HUDEP-2 (cell line): ENCODE results near the gene TIGD4.

Source experiments
- DNase-seq, 76 experiments: peaks; one replicate each; lab custom pipeline; 2025; ENCODE audit not compliant: unreplicated experiment in 76 of 76; lab: John Stamatoyannopoulos, UW

The TIGD4 gene

DNA sequence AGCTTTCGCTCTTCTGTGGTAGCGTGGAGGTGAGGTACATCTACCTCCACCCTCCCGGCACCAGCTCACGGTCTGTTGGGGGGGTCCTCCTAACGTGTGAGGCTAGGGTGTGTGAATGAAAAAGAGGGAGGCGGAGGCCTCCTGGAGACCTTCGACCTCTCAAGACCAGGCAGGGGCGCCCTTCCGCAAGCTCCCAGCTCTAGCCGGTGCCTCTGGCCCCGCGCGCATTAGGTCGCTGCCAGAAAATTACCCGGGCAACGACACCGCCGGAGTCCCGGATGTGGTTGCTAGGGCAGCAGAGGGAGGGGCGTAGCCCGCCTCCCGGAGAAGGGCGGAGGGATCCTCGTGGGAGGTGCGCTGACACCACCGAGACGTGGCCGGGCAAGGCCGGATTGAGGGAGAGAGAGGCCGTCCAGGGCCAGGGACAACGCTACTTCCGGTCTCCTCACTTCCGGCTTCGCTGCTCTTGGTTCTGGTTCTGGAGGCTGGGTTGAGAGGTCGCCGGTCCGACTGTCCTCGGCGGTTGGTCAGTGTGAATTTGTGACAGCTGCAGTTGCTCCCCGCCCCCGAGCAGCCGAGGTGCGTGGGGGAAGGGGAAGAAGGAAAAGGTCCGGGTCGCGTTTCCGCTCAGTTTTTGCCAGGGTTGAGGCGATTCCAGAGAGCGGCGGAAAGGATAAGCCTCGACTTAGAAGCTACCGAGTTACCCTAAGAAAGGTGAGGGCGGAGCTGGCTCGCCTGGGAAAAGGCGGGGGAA lies at the start of gene TIGD4, which contains the start of gene ARFIP1:
TIGD4 (minus strand) TSS at position 218 of the 754 bp plus-strand sequence. CDS start 8,726 bp downstream, outside the sequence.
ARFIP1 (plus strand) TSS at position 442 of the 754 bp plus-strand sequence. CDS start 49,680 bp downstream, outside the sequence.
- peak; percentile 32 to 99 (median 96) for DNase-seq

DNA sequence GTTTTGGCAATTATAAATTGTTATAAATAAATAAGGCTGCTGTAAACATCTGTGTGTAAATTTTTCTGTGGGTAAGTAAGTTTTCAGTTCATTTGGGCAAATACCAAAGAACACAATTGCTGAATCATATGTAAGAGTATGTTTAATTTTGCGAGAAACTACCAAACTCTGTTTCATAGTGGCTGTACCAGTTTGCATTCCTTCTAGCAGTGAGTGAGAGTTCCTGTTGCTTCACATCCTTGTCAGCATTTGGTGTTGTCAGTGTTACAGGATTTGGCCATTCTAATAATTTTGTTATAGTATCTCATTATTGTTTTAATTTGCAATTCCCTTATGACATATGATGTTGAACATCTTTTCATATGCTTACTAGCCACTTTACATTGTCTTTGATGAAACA lies 48.6 kb upstream of the TIGD4 start:
- DNase-seq: no peak

DNA sequence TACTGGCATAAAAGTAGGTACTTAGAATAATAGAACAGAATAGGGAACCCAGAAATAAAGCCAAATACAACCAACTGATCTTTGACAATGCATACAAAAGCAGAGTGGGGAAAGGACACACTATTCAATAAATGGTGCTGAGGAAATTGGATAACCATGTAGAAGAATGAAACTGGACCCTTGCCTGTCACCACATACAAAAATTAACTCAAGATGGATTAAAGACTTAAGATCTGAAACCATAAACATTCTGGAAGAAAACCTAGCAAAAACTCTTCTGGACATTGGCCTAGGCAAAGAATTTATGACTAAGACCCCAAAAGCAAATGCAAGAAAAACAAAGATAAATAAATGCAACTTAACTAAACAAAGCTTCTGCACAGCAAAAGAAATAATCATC lies 45.8 kb upstream of the TIGD4 start:
- no peak for DNase-seq

DNA sequence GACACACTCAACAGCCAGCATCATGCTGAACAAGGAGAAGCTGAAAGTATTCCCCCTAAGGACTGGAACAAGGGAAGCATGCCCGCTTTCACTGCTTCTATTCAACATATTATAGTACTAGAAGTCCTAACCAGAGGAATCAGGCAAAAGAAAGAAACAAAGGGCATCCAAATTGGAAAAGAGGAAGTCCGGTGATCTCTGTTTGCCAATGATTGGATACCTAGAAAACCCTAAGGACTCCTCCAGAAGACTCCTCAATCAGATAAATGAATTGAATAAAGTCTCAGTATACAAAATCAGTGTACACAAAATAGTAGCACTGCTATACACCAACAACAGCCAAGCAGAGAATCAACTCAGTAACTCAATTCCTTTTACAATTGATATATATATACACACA lies 45.0 kb upstream of the TIGD4 start:
- DNase-seq: no peak

DNA sequence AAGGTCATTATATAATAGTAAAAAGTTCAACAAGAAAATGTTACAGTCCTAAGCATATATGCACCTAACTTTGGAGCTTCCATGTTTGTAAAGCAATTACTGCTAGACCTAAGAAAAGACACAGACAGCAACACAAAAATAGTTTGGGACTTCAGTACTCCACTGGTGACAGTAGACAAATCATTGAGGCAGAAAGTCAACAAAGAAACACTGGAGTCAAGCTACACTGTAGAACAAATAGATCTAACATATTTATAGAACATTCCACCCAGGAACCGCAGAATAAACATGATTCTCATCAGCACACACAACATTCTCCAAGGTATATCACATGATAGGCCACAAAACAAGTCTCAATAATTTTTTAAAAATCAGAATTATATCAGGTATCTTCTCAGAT lies 42.8 kb upstream of the TIGD4 start:
- DNase-seq: no peak

DNA sequence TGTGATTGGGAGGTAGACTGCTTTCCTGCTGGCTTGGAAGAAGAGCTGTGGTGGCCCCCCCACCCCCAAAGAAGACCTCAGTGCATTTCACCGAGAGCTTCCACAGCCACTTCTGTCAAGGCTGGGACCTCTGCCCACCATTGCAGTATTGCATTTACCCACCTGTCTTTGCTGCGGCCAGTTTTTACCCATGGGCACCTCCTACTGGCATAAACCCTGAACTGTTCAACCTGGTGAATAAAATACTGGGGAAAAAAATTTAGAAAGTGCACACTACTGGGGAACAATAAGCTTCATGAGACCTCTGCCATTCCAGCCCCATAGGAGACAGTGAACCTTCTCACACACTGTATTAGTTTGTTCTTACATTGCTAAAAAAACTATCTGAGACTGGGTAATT lies 40.5 kb upstream of the TIGD4 start:
- no peak for DNase-seq

DNA sequence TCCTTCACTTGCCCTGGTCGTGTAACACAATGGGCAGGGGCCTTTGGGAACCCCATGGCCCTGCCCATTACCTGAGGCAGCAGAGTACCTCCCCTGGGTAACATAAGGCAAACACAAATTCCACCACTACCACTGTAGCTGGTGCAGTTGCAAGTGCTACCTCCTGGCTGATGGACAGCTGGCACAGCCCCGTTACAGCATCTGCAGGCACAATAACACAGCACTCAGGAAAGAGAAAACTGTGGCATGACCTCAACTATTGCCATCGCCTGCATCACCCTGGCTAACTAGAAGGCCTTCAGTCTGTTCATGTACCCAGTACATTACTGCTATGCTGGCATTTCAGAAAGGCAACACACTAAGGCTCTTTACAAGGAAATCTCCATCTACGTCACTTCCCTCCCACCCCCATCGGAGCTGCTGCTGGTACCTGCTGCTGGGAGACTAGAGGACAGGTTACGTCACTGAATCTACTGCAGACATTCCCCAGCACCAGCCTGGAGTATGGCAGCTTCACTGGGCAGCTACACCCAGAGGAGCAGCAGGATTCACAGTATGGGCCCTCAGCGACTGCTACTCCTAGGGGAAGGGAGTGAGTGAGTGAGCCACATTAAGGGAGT lies 39.6 kb upstream of the TIGD4 start:
- DNase-seq: no peak

DNA sequence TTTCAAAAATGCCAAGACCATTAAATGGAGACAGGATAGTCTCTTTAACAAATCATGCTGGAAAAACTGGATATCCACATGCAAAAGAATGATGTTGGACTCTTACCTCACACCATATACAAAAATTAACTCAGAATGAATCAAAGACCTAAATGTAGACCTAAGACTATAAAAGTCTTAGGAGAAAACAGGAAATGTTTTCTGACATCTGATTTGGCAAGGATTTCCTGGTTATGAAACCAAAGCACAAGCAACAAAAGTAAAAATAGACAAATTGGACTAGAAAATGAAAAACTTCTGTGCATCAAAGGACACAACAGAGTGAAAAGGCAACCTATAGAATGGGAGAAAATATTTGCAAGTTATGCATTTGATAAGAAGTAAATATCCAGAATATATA lies 37.8 kb upstream of the TIGD4 start:
- no peak for DNase-seq

DNA sequence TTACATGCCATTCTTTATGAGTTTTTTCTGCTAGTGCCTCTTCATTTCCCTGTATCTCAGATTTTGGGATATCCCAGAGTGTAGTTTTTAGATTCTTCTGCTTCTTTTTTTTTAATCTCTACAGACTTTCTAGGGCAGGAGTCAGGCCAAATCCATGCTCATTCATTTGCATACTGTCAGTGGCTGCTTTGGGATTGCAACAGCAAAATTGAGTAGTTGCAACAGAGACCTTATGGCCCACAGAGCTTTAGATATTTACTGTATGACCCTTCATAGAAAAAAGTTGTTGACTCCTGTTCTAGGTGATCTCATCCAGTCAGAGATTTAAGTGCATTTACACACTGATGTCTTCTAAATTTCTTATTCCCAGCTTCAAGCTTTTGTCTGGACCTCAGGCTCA lies 35.5 kb upstream of the TIGD4 start:
- DNase-seq: no peak

DNA sequence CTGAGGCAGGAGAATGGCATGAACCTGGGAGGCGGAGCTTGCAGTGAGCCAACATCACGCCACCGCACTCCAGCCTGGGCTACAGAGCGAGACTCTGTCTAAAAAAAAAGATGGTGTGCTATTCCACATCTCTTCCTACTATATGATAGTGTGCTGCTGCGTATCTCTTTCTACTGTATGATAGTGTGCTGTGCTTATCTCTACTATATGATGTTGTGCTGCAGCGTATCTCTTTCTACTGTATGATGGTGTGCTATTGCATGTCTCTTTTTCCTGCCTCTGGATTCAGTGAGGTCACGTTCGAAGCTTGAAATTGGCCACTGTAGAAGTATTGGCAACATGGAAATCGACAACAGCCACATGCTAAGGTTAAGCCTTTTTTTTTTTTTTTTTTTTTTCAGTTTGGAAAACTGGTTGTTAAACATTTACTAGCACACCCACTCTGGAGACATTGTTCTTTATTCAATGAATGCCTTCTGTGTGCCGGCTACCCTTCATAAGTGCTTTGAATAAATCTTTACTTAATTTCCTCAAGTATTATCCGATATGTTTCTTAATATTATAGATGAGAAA lies 31.3 kb upstream of the TIGD4 start:
- no peak for DNase-seq

DNA sequence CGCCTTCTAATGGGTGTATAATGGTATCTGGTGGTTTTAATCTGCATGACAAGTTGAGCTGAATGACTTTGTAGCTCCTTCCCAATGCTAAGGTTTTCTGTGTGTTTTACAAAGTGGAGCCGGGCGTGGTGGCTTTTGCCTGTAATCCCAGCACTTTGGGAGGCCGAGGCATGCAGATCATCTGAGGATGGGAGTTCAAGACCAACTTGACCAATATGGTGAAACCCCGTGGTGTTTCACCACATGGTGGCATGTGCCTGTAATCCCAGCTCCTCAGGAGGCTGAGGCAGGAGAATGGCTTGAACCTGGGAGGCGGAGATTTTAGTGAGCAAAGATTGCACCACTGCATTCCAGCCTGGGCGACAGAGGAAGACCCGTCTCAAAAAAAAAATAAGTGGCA lies 29.1 kb upstream of the TIGD4 start:
- no peak for DNase-seq

DNA sequence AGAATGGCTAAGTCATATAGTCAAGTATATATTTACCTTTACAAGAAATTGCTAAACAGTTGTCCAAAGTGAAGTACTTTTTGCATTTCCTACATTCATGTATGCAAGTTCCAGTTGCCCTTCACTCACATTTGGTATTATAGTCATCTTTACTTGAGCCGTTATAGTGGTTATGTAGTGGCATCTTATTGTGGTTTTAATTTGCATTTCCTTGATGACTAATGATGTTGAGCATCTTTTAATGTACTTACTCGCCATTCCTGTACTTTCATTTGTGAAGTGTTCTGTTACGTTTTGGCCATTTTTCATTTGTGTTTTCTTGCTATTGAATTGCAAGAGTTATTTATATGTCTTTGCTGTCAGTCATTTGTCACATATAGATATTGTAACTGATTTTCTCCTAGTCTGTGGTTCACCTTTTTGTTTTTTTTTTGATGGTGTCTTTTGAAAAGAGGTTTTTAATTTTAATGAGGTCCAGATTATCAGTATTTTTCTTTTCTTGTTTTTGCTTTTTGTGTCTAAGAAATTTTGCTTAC lies 27.8 kb upstream of the TIGD4 start:
- DNase-seq: no peak

DNA sequence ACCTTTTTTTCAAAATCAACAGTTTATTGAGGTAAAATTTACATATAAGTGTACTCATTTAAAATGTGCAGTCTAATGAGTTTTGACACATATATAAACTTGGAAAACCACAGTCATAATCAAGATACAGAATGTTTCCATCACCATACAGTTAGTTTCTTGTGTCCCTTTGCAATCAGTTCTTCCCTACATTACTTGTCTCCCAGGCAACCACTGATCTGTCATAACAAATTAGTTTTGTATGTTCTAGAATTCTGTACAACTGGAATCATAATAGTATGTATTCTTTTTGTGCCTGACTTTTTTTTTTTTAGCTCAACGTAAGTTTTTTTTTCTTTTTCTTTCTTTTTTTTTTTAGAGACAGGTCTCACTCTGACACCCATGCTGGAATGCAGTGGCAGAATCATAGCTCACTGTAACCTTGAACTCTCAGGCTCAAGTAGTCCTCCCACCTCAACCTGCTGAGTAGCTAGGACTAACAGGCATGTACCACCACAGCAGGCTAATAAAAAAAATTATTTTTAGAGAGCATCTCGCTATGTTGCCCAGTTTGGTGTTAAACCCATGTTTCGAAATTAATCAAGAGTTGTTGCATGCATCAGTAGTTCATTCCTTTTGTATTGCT lies 27.1 kb upstream of the TIGD4 start:
- DNase-seq: no peak

DNA sequence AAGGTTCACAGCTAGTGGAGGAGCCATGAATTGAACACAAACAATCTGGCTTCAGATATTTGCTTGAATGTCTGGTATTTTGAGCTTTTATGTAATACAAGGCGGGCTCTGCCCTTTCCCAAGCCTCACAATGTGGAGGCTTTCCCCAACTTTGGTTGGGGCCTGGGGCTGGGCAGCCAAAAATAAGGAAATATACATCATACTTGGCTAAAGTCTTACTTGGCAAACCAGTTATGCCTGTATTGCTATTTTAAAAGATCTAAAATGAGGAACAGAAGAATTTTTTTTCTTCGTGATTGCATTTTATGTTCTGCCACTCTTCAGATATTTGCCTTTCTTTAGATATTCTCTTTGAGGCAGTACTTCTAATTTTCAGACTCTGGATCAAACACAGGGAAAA lies 26.3 kb upstream of the TIGD4 start:
- DNase-seq: no peak

DNA sequence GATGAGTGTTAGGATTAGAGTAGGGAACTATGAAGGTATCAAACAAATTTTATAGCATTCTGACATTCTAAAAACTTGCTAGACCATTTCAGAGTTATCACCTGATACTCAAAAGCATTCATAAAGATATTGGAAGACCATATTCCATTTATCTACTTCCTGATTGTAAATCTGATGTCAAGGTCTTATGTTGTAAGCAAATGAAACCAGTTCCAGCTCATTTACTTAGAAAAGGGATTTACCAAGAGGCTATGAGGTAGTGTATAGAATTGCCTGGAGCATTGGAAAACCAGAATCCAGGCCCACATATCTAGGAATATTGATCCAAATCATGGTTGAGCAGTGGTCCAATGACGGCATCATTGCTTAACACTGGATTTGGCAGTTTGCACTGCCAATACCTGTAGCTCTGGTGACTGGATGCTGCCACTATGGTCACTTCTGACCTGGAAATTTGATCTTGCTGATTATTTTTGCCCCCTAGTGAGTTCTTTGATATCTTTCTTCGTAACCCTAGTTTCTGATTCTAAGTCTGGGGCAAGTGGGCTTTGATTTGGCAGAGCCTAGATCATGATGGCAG lies 25.6 kb upstream of the TIGD4 start:
- DNase-seq: no peak

DNA sequence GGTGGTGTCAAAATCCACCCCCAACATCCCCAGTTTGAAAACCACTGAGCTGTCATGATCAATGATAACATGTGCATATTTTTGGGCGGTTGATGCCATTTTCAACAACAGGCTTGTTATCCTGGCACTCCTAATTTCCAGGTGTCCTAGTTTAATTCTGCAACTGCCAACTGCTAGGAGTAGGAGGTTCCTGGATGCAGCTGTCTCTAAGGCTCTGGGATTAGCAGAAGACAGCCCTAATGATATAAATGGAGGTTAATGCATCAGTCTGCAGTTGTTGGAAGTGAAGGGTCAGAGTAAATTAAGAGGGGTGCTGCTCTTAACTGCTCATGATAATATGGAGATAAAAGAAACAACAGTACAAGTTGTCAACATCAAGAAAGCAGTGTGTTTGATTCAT lies 24.0 kb upstream of the TIGD4 start:
- no peak for DNase-seq

DNA sequence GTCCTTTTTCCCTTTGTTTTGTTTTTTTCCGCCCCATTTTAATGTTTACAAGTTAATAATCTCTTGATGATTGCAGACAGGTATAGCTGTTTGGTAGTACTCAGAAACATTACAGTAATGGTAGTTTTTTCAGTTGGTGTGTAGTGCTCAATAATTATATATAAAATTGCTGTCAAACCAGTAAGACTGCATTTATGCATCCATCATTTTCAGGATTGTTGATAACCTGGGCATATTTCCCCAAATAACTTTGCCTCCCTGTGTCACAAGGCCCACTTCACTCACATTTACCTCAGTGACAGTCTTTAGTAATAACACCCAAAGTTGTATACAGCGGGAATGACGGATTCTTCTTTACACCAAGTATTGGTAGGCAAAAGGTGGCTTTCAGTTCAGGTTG lies 16.4 kb upstream of the TIGD4 start:
- DNase-seq: no peak

DNA sequence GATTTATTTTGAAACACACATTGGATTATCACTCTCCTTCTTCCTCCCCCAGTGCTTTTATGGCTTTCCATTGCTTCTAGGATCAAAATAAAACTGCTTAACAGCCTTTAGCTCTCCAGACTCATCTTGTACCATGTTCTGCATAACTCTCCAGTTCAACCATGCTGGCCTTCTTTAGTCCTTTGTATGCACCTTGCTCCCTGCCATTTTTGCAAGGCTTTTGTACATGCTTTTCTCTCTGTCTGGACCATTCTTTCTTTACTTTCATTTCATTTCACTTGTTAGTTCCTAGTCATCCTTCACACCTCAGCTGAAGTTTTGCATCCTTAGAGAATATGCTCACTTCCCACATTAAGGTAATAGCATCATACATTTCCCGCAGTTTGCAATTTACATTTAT lies 7.1 kb upstream of the TIGD4 start:
- DNase-seq: no peak

DNA sequence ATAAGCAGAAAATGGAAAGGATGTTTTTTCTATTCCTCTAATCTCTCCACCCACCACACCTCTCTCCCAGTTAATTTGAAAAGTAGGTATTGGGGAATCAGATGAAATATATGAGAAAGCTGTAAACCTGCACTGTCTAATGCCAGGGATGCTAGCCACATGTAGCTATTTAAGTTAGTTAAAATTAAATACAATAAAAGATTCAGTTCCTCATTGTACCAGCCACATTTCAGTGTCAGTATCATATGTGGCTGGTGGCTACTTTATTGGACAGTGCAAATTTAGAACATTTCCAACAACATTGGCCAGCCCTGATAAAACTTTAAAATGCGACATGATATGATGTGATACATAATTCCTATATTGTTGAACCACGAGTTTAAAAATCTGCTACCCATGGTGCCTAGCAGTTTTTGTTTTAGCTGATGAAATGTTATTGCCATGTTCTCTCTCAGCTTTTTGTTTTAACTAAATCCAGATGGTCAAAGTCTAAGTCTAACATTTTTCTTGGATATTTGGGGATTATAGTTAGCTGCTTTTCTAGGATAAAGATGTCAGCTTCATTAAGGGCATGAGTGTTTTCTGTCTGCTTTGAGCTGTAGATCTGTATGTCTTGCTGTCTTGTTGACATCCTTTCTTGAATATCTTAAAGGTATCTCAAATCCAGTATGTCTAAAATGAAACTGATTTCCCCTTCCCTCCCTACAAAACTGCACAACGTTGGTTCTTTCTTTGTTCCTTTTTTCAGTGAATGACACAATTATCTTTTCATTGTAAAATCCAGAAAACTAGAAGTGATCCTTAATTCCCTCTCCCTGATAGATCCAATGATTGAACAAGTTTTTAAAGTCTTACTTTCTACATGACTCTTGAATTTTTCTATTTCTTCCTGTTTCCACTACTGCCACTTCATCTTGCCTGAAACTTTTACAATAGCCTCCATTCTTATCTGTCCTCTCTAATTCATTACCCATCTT lies 6.4 kb upstream of the TIGD4 start:
- DNase-seq: no peak
